MCF 10A (cell line): Measurements from ENCODE around the gene SH3BP5. TPM values are rescaled to one million over a fixed set of nuclear protein-coding genes. Genes with fewer than 3 reads are reported as not detected.

Experiments
- BruUV-seq: library from RNA; stranded (reverse); fragments of 400-500 nt; replicated peaks from 2 replicates; lab custom pipeline; 2021; lab: Mats Ljungman, UMichigan
- CTCF ChIA-PET: fragments of 300-600 bp; sonication (Branson Sonifier 250); formaldehyde crosslinking; extraction: SDS; loops from one replicate; lab custom pipeline; 2021; ENCODE audit warnings: antibody characterized with exemption, inconsistent platforms; lab: Yijun Ruan, JAX
- POLR2A ChIA-PET: fragments of 300-600, 350-650 bp; sonication (Branson Sonifier 250); formaldehyde crosslinking; extraction: SDS; loops from one replicate; lab custom pipeline; 2020; ENCODE audit warnings: antibody characterized with exemption, inconsistent platforms; lab: Yijun Ruan, JAX
- DNase-seq: peaks from one replicate; pipeline ENCODE4 v3.0.0-alpha.2; 2018; ENCODE audit not compliant: unreplicated experiment
- H3K27ac Mint-ChIP-seq: one replicate; pipeline ENCODE4 v1.8.0; 2022; ENCODE audit warnings: mild to moderate bottlenecking, low read depth, mixed read lengths; ENCODE audit not compliant: unreplicated experiment
- H3K27me3 Mint-ChIP-seq: one replicate; pipeline ENCODE4 v1.8.0; 2022; ENCODE audit warnings: mixed read lengths; ENCODE audit not compliant: insufficient read depth, unreplicated experiment
- H3K36me3 Mint-ChIP-seq: one replicate; pipeline ENCODE4 v1.8.0; 2022; ENCODE audit warnings: mild to moderate bottlenecking, moderate library complexity, mixed read lengths; ENCODE audit not compliant: insufficient read depth, unreplicated experiment
- H3K4me1 Mint-ChIP-seq: one replicate; pipeline ENCODE4 v1.8.0; 2022; ENCODE audit warnings: mixed read lengths; ENCODE audit not compliant: insufficient read depth, unreplicated experiment
- H3K4me3 Mint-ChIP-seq: one replicate; pipeline ENCODE4 v1.8.0; 2022; ENCODE audit warnings: mild to moderate bottlenecking, moderate library complexity, mixed read lengths; ENCODE audit not compliant: unreplicated experiment
- H3K9me3 Mint-ChIP-seq: one replicate; pipeline ENCODE4 v1.8.0; 2022; ENCODE audit warnings: mixed read lengths; ENCODE audit not compliant: unreplicated experiment
- intact Hi-C: fragments of 100-400 bp; cut with micrococcal nuclease; formaldehyde crosslinking; loops from 2 replicates; pipeline ENCODE4 v1.14.1; 2022
- total RNA-seq: library from RNA; stranded (reverse); gene quantifications from 2 replicates; pipeline ENCODE4 v1.2.3, GENCODE V29; 2022
- TF ChIP-seq, protein P1 (sequence below): fragments of 200-600 bp; IDR thresholded peaks from one replicate; pipeline ENCODE4 v1.8.0; 2022; ENCODE audit warnings: antibody characterized with exemption, mild to moderate bottlenecking; ENCODE audit not compliant: unreplicated experiment

SH3BP5 gene
- total RNA-seq, 1 experiment from 2014 or later = 8.8 TPM

DNA sequence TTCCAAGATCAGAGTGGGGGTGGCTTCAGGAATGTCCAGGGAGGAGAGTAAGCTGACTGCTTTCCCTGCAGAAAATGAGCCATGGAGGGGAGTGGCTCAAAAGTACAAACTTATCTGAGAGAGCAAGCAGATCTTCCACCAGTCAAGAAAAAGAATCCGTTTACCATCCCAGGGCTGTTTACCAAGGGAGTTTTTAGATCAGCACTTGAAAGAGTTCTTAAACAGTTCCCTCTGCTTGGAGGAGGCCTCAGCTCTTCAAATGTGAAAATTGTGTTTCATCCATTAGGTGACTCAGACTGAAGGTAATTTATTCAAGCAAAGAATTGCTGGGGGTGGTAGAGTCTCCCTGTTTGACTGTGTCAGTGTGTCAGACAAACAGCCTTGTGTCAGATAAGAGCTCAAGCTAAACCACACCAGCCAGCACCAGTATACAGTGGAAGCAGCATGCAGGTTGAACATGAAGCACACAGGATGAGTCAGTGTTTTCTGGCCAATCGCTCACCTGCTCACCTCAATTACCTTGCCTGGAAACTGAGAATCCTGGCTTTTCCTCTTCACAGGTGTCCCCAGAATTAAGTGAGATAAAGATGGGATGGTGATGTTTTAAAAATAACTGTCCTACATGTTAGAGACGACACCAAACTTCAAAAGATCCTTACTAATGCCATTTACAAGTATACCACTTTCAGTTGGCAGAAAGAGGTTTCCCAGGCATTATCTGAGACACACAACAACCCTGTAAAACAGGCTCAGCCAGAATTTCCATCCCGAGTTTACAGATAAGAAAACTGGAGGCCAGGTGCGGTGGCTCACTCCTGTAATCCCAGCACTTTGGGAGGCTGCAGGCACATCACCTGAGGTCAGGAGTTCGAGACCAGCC, 21.7 kb downstream of the SH3BP5 start:
- peaks cover 15% of the 10 kb centered on the region for H3K4me1 Mint-ChIP-seq
- intact Hi-C loops = no loop called here
- POLR2A ChIA-PET = interaction anchor here (0.5 to 3.1 kb wide), 13 partner anchors 9 to 290 kb away, joined by 3 to 26 read pairs (median 5); partner anchors contain the start of genes HACL1 and SH3BP5
- no TSS peak for BruUV-seq
- no peak overlapping the region for H3K4me3 Mint-ChIP-seq
- no peaks in the 10 kb centered on the region for H3K36me3 Mint-ChIP-seq
- H3K27ac Mint-ChIP-seq = no peak overlapping the region
- no peaks in the 10 kb centered on the region for H3K27me3 Mint-ChIP-seq
- no peaks in the 10 kb centered on the region for H3K9me3 Mint-ChIP-seq
- peak; percentile 66 for DNase-seq
- TF ChIP-seq, protein P1, sequence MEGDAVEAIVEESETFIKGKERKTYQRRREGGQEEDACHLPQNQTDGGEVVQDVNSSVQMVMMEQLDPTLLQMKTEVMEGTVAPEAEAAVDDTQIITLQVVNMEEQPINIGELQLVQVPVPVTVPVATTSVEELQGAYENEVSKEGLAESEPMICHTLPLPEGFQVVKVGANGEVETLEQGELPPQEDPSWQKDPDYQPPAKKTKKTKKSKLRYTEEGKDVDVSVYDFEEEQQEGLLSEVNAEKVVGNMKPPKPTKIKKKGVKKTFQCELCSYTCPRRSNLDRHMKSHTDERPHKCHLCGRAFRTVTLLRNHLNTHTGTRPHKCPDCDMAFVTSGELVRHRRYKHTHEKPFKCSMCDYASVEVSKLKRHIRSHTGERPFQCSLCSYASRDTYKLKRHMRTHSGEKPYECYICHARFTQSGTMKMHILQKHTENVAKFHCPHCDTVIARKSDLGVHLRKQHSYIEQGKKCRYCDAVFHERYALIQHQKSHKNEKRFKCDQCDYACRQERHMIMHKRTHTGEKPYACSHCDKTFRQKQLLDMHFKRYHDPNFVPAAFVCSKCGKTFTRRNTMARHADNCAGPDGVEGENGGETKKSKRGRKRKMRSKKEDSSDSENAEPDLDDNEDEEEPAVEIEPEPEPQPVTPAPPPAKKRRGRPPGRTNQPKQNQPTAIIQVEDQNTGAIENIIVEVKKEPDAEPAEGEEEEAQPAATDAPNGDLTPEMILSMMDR = no peak
- CTCF ChIA-PET = interaction anchor here (0.7 to 1.6 kb wide), 7 partner anchors 12 to 95 kb away, joined by 3 to 5 read pairs (median 4); no protein-coding TSS in a partner anchor

DNA sequence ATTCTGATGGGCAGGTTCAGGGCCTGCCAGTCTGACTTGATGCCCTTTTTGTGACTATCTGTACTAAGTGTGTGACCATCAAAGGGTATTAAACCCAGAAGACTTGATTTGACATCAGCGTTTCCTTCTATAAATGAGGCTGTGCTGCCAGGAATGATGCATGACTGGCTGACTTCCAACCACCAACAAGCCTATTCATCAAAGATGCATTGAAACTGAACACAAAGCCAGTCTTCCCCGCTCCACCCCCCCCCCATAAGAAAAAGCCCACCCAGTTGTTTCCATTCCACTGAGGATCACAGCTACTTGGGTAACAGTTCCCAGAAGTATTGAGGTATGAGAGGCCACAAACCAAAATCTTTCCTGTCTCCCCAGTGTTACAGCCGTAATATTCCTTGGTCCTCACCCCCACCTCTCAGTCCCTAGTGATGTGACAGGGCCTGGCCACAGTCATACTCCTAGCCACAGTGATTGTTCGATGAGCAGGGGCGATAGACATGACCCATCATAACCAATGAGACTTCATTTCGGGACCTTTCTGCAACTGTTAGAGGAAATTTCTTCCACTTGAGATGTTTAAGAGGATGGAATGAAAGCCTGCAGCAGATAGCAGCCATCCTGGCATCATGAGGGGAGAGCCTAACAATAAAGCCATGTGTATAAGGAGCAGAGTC, 22.6 kb downstream of the SH3BP5 start:
- H3K9me3 Mint-ChIP-seq = no peaks in the 10 kb centered on the region
- CTCF ChIA-PET = interaction anchor here (0.5 to 1.5 kb wide), 6 partner anchors 10 to 106 kb away, joined by 3 to 4 read pairs (median 4); no protein-coding TSS in a partner anchor
- TF ChIP-seq, protein P1 = no peak
- peaks cover 15% of the 10 kb centered on the region for H3K4me1 Mint-ChIP-seq
- POLR2A ChIA-PET = interaction anchor here (0.7 to 3.1 kb wide), 11 partner anchors 9 to 291 kb away, joined by 3 to 26 read pairs (median 5); partner anchors contain the start of genes HACL1 and SH3BP5
- intact Hi-C loops = no loop called here
- no peaks in the 10 kb centered on the region for H3K36me3 Mint-ChIP-seq
- no peaks in the 10 kb centered on the region for H3K27me3 Mint-ChIP-seq
- no peak for DNase-seq
- H3K27ac Mint-ChIP-seq = no peak overlapping the region
- no peak overlapping the region for H3K4me3 Mint-ChIP-seq
- BruUV-seq = no TSS peak

DNA sequence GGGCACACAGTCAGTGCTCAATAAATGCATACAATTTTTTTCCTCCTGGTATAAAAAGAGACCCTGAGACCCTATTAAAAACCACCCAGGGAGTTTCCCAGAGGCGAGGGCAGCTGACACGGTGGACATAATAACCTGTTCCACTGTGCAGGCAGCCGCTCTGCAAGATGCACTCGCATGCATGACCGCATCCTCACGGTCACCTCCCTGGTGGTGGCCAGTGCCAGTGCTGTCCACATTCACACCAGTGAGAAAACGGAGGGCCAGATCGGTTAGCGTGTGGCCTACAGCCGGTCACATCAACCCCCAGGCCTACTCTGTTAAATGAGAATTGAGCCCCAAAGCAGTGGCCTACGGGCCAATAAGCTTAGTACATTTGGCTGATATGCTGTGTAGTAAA, 24.8 kb downstream of the SH3BP5 start:
- Mint-ChIP-seq H3K4me3 (no peak overlapping the region), H3K27me3 (no peaks in the 10 kb centered on the region), H3K36me3 (no peaks in the 10 kb centered on the region), H3K9me3 (no peaks in the 10 kb centered on the region), H3K27ac (no peak overlapping the region), H3K4me1 (peaks cover 15% of the 10 kb centered on the region)
- TF ChIP-seq, protein P1 = no peak
- ChIA-PET POLR2A (interaction anchor here (2.6 kb wide), 1 partner anchor 13 kb away, joined by 9 read pairs; no protein-coding TSS in a partner anchor), CTCF (interaction anchor here (0.6 to 2.6 kb wide), 5 partner anchors 25 to 99 kb away, joined by 3 to 12 read pairs (median 3); partner anchors contain the start of gene SH3BP5)
- BruUV-seq = no TSS peak
- no peak for DNase-seq
- intact Hi-C loops = no loop called here

DNA sequence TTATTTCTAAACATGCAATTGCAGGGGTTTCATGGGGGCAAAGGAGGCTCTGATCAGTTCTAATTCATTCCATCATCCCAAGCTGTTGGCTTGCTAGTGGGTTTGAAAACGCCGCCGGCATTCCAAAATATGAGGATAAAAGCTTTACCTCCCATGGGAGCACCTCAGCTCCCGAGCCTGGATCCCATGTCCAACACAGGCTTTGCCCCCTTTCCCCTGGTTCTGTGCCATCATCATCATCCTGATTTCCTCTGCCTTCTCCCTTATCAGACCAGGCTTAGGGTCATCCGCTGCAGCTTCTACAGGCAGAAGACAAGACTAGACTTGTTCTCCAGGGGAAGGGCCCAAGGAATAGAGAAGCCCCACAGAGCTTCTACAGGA, 25.4 kb downstream of the SH3BP5 start:
- no peaks in the 10 kb centered on the region for H3K9me3 Mint-ChIP-seq

More for the DNA sequence above, 25.4 kb downstream of the SH3BP5 start:
- no peaks in the 10 kb centered on the region for H3K27me3 Mint-ChIP-seq
- POLR2A ChIA-PET = interaction anchor here (2.6 kb wide), 1 partner anchor 14 kb away, joined by 9 read pairs; no protein-coding TSS in a partner anchor
- H3K36me3 Mint-ChIP-seq = no peaks in the 10 kb centered on the region
- no TSS peak for BruUV-seq
- TF ChIP-seq, protein P1 = no peak
- intact Hi-C loops = no loop called here
- CTCF ChIA-PET = interaction anchor here (1.2 to 2.6 kb wide), 3 partner anchors 26 to 100 kb away, joined by 3 to 12 read pairs (median 5); partner anchors contain the start of gene SH3BP5
- no peak for DNase-seq
- no peak overlapping the region for H3K4me3 Mint-ChIP-seq
- H3K27ac Mint-ChIP-seq = no peak overlapping the region
- peaks cover 15% of the 10 kb centered on the region for H3K4me1 Mint-ChIP-seq
